Measurements from ENCODE around the gene ATP2C2.
"Not testable (repeated sequence)": the region's sequence is repeated elsewhere in the genome, so short reads cannot be mapped to it uniquely, and the experiment has no call there.

Gene ATP2C2

DNA sequence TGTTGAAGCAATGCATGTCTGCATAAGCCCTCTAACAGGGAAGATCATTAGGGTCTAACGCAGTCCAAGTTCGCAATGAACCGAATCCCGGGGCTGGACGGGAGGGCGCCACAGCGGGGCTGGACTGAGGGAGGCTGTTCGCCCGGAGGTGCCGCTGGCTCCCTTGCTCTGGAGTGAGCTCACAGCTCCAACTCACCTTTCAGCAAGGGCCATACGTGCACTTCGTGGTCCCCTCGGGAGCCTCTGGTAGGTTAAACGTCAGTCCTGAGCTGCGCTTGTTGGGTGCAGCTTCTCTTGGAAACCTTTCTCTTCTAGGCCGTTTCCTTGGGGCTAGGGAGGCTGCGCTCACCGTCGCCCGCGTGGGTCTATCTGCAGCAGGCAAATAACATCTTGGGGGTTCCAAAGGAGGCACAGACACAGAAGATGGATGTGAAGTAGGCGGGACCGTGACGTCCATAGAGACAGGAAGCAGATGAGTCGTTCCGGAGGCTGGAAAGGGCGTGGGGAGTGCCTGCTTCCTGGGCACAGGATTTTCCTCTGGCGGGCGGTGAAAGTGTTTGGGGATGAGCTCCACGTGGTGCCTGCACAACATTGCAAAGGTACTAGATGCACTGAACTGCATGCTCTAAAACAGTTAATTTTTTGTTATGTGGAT lies 21.9 kb downstream of the ATP2C2 start:
- H3K9me3 ChIP-seq (ENCODE audit: low read length) = no peaks in the 10 kb centered on the region
- H3K27ac ChIP-seq (ENCODE audit: low read depth, low read length, poor library complexity, severe bottlenecking) = no peak overlapping the region
- no peak overlapping the region for H2AFZ ChIP-seq (ENCODE audit: low read length)
- no peaks in the 10 kb centered on the region for H3F3A ChIP-seq (ENCODE audit: insufficient read depth, low read length)
- H3K9me2 ChIP-seq (ENCODE audit: low read depth, low read length) = no peaks in the 10 kb centered on the region
- H3K4me2 ChIP-seq (ENCODE audit: low read length) = no peak overlapping the region
- no peaks in the 10 kb centered on the region; the same call in 1 of the 2 replicates for H3K36me3 ChIP-seq (ENCODE audit: insufficient read depth, low read length)
- no peaks in the 10 kb centered on the region for H3K79me2 ChIP-seq (ENCODE audit: insufficient read depth, low read length)
- TF ChIP-seq CTCF (IDR thresholded peaks at IDR 0.05; ENCODE audit: low read length) (no peak), EZH2 (IDR thresholded peaks at IDR 0.05; ENCODE audit: borderline replicate concordance, low read length) (no peak)
- H3K4me1 ChIP-seq (ENCODE audit: insufficient read depth, low read length, severe bottlenecking) = no peaks in the 10 kb centered on the region
- no peak overlapping the region for H3K9ac ChIP-seq (ENCODE audit: low read length)
- H3K27me3 ChIP-seq (ENCODE audit: insufficient read depth, low read length) = peaks cover 9% of the 10 kb centered on the region; the same call in 1 of the 2 replicates
- no peaks in the 10 kb centered on the region for H4K20me1 ChIP-seq (ENCODE audit: insufficient read depth, low read length)
- no peak overlapping the region for H3K4me3 ChIP-seq (ENCODE audit: low read depth, low read length, poor library complexity, severe bottlenecking)

DNA sequence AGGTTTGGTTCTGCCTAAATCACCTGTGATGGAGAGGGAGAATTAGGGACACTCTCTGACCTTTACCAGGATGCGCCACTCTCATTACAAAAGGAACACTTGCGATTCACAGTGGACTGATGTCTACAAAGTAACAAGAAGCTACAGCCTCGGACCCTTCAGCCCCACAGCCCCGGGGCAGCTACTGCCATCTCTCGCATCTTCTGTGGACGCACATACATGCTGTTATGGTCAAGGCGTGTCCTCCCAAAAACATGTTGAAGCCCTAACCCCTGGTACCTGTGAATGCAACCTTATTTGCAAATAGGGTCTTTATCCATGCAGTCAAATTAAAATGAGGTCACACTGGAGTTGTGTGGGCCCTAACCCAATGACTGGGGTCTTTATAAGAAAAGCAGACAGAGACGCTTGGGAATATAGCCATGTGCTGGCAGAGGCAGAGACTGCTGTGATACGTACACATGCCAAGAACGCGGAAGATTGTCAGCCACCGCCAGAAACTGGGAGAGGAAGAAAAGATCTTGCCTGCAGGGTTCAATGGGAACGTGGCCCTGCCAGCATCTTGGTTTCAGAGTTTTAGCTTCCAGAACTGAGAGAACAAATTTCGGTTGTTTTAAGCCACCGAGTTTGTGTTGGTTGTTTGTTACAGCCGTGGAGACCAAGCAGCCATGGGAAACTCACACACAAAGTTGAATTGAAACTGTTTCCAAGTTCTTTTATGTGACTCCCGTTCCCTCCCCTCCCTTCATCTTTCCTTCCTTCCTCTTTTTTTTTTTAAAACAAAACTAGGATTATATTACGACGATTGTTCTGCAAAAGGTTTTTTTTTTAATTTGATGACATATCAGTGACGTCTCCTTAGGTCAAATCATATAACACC lies 23.1 kb downstream of the ATP2C2 start:
- Histone ChIP-seq H3K4me3 (ENCODE audit: low read depth, low read length, poor library complexity, severe bottlenecking) (no peak overlapping the region), H3K27ac (ENCODE audit: low read depth, low read length, poor library complexity, severe bottlenecking) (no peak overlapping the region), H3K27me3 (ENCODE audit: insufficient read depth, low read length) (peaks cover 7% of the 10 kb centered on the region; the same call in 1 of the 2 replicates), H3K9me2 (ENCODE audit: low read depth, low read length) (no peaks in the 10 kb centered on the region), H3K4me1 (ENCODE audit: insufficient read depth, low read length, severe bottlenecking) (no peaks in the 10 kb centered on the region), H2AFZ (ENCODE audit: low read length) (no peak overlapping the region), H4K20me1 (ENCODE audit: insufficient read depth, low read length) (no peaks in the 10 kb centered on the region), H3K9me3 (ENCODE audit: low read length) (no peaks in the 10 kb centered on the region), H3K36me3 (ENCODE audit: insufficient read depth, low read length) (no peaks in the 10 kb centered on the region), H3K9ac (ENCODE audit: low read length) (no peak overlapping the region), H3K79me2 (ENCODE audit: insufficient read depth, low read length) (no peaks in the 10 kb centered on the region), H3F3A (ENCODE audit: insufficient read depth, low read length) (no peaks in the 10 kb centered on the region), H3K4me2 (ENCODE audit: low read length) (no peak overlapping the region)
- TF ChIP-seq CTCF (IDR thresholded peaks at IDR 0.05; ENCODE audit: low read length) = no peak
- no peak for TF ChIP-seq EZH2 (IDR thresholded peaks at IDR 0.05; ENCODE audit: borderline replicate concordance, low read length)

DNA sequence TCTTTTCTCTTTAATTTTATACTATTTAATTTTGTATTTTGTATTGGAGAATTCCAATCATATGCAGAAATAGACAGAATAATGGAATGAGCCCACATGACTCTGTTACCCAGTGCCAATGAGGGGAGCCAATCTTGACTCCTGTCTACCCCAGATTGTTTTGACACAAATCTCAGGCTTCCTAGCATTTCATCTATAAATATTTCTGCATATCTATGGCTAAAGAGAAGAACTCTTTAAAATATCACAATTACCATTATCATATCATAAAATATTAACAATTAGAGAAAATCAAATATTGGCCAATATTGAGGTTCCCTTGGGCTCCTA lies 23.7 kb downstream of the ATP2C2 start:
- H3K4me3 ChIP-seq (ENCODE audit: low read depth, low read length, poor library complexity, severe bottlenecking) = no peak overlapping the region
- H3K36me3 ChIP-seq (ENCODE audit: insufficient read depth, low read length) = no peaks in the 10 kb centered on the region
- no peak overlapping the region for H2AFZ ChIP-seq (ENCODE audit: low read length)
- no peaks in the 10 kb centered on the region for H4K20me1 ChIP-seq (ENCODE audit: insufficient read depth, low read length)
- H3K4me2 ChIP-seq (ENCODE audit: low read length) = no peak overlapping the region
- no peaks in the 10 kb centered on the region for H3K4me1 ChIP-seq (ENCODE audit: insufficient read depth, low read length, severe bottlenecking)
- H3K9me3 ChIP-seq (ENCODE audit: low read length) = no peaks in the 10 kb centered on the region
- H3K79me2 ChIP-seq (ENCODE audit: insufficient read depth, low read length) = no peaks in the 10 kb centered on the region
- no peak overlapping the region for H3K27ac ChIP-seq (ENCODE audit: low read depth, low read length, poor library complexity, severe bottlenecking)
- peaks cover under 1% of the 10 kb centered on the region; the same call in 1 of the 2 replicates for H3K27me3 ChIP-seq (ENCODE audit: insufficient read depth, low read length)
- H3K9ac ChIP-seq (ENCODE audit: low read length) = no peak overlapping the region
- H3F3A ChIP-seq (ENCODE audit: insufficient read depth, low read length) = no peaks in the 10 kb centered on the region
- H3K9me2 ChIP-seq (ENCODE audit: low read depth, low read length) = no peaks in the 10 kb centered on the region
- TF ChIP-seq EZH2 (IDR thresholded peaks at IDR 0.05; ENCODE audit: borderline replicate concordance, low read length) (no peak), CTCF (IDR thresholded peaks at IDR 0.05; ENCODE audit: low read length) (no peak)

DNA sequence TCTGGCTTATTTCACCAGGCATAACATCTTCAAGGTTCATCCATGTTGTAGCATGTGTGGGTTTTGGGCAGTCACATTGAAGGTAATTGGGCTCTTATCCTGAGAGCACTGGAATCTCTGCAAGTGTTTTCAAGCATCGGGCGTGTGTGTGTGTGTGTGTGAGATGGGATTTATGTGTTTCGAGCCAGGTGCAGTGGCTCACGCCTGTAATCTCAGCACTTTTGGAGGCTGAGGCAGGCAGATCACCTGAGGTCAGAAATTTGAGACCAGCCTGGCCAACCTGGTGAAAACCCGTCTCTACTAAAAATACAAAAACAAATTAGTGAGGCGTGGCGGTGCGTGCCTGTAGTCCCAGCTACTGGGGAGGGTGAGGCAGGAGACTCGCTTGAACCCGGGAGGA lies 27.7 kb downstream of the ATP2C2 start:
- H3K9me3 ChIP-seq (ENCODE audit: low read length); H3K4me3 ChIP-seq (ENCODE audit: low read depth, low read length, poor library complexity, severe bottlenecking); H3K4me1 ChIP-seq (ENCODE audit: insufficient read depth, low read length, severe bottlenecking); H3K36me3 ChIP-seq (ENCODE audit: insufficient read depth, low read length); H3K79me2 ChIP-seq (ENCODE audit: insufficient read depth, low read length); H2AFZ ChIP-seq (ENCODE audit: low read length); H3K9ac ChIP-seq (ENCODE audit: low read length); H3F3A ChIP-seq (ENCODE audit: insufficient read depth, low read length); H3K4me2 ChIP-seq (ENCODE audit: low read length); H3K27ac ChIP-seq (ENCODE audit: low read depth, low read length, poor library complexity, severe bottlenecking); H4K20me1 ChIP-seq (ENCODE audit: insufficient read depth, low read length); H3K9me2 ChIP-seq (ENCODE audit: low read depth, low read length); H3K27me3 ChIP-seq (ENCODE audit: insufficient read depth, low read length): not testable (repeated sequence)

Measured in OCI-LY1 (cell line).